Caco-2 (cell line): ENCODE results near the gene STAMBP. TPM values are rescaled to one million over a fixed set of nuclear protein-coding genes. Genes with fewer than 3 reads are reported as not detected.

Experiments
- BruUV-seq: library from RNA; stranded (reverse); fragments of 400-500 nt; replicated peaks from 2 replicates; lab custom pipeline; 2021; lab: Mats Ljungman, UMichigan
- CTCF ChIA-PET: fragments of 300-600 bp; sonication (Branson Sonifier 250); formaldehyde crosslinking; loops from one replicate; lab custom pipeline; 2022; ENCODE audit warnings: antibody characterized with exemption; lab: Charles Lee
- POLR2A ChIA-PET: fragments of 300-600 bp; sonication (Branson Sonifier 250); formaldehyde crosslinking; loops from one replicate; lab custom pipeline; 2022; ENCODE audit warnings: antibody characterized with exemption; lab: Charles Lee
- DNase-seq, 2 experiments: peaks; one replicate each; pipeline versions ENCODE4 v3.0.0 to v3.0.0-alpha.2; 2020 to 2022
- H3K27me3 ChIP-seq: replicated peaks from 2 replicates; pipeline ENCODE4 v1.6.0; 2011; ENCODE audit warnings: low read length; ENCODE audit not compliant: control insufficient read depth, insufficient read depth
- H3K36me3 ChIP-seq: 2 replicates; pipeline ENCODE4 v1.5.1; 2011; ENCODE audit warnings: low read length; ENCODE audit not compliant: control insufficient read depth, insufficient read depth
- H3K4me1 ChIP-seq: fragments of 250-450 bp; sonication (Bioruptor Pico); 2 replicates; pipeline ENCODE4 v1.5.1; 2020; ENCODE audit warnings: mild to moderate bottlenecking
- H3K4me3 ChIP-seq: 2 replicates; pipeline ENCODE4 v1.5.1; 2011; ENCODE audit warnings: low read depth, mild to moderate bottlenecking, control low read depth, low read length
- H3K9me3 ChIP-seq: fragments of 250-450 bp; sonication (Bioruptor Pico); 2 replicates; pipeline ENCODE4 v1.5.1; 2020; ENCODE audit warnings: mild to moderate bottlenecking, moderate library complexity
- H3K27ac Mint-ChIP-seq: one replicate; pipeline ENCODE4 v1.8.0; 2022; ENCODE audit warnings: mixed read lengths; ENCODE audit not compliant: unreplicated experiment
- H3K27me3 Mint-ChIP-seq: one replicate; pipeline ENCODE4 v1.8.0; 2022; ENCODE audit warnings: mixed read lengths; ENCODE audit not compliant: insufficient read depth, unreplicated experiment
- H3K36me3 Mint-ChIP-seq: one replicate; pipeline ENCODE4 v1.8.0; 2022; ENCODE audit warnings: mild to moderate bottlenecking, mixed read lengths; ENCODE audit not compliant: insufficient read depth, unreplicated experiment
- H3K4me1 Mint-ChIP-seq: one replicate; pipeline ENCODE4 v1.8.0; 2022; ENCODE audit warnings: low read depth, mixed read lengths; ENCODE audit not compliant: unreplicated experiment
- H3K4me3 Mint-ChIP-seq: one replicate; pipeline ENCODE4 v1.8.0; 2022; ENCODE audit warnings: mild to moderate bottlenecking, moderate library complexity, mixed read lengths; ENCODE audit not compliant: unreplicated experiment
- H3K9me3 Mint-ChIP-seq: one replicate; pipeline ENCODE4 v1.8.0; 2022; ENCODE audit warnings: mixed read lengths; ENCODE audit not compliant: unreplicated experiment
- intact Hi-C: fragments of 100-400 bp; cut with micrococcal nuclease; formaldehyde crosslinking; loops from one replicate; pipeline ENCODE4 v1.10.0; 2022; ENCODE audit not compliant: unreplicated experiment
- total RNA-seq: library from RNA; stranded (reverse); gene quantifications from 2 replicates; pipeline ENCODE4 v1.2.3, GENCODE V29; 2022
- TF ChIP-seq, protein P1 (sequence below), 2 experiments: fragments of 200-600 bp in 1 of 2; IDR thresholded peaks; 1 replicate in 1 of 2; 2 replicates in 1 of 2; pipeline versions ENCODE4 v1.5.1 to v1.8.0; 2011 to 2022; ENCODE audit warnings: antibody characterized with exemption in 1 of 2, control low read depth in 1 of 2, inconsistent platforms in 1 of 2, low read depth in 1 of 2, low read length in 1 of 2, mild to moderate bottlenecking in 1 of 2, moderate library complexity in 1 of 2; ENCODE audit not compliant: insufficient read depth in 1 of 2, severe bottlenecking in 1 of 2, unreplicated experiment in 1 of 2

The STAMBP gene
- total RNA-seq, 1 experiment from 2014 or later: 49.8 TPM

DNA sequence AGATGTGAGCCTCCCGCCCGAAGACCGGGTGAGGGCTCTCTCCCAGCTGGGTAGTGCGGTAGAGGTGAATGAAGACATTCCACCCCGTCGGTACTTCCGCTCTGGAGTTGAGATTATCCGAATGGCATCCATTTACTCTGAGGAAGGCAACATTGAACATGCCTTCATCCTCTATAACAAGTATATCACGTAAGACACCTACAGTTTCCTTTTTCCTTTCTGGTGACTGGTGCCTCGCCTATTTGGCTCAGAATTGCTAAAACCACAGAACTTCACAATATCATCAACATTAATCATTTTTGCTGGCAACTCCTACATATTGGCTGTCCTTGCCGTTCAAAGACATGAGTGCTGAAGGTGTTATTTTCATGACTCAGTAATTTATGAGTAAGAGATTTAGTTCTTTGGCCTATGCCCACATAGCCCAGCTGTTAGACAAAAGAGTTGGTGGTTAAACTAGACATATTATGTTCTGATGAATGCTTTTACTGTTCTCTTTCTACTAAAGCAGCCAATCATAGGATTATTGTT lies 2.2 kb downstream of the STAMBP start:
- no peaks in the 10 kb centered on the region for H3K27me3 ChIP-seq
- Mint-ChIP-seq H3K9me3 (no peaks in the 10 kb centered on the region), H3K36me3 (peaks cover 18% of the 10 kb centered on the region), H3K27me3 (no peaks in the 10 kb centered on the region), H3K4me1 (peaks cover 9% of the 10 kb centered on the region), H3K4me3 (no peak overlapping the region), H3K27ac (no peak overlapping the region)
- H3K36me3 ChIP-seq: 0 out of 2 replicates have a peak, but pooled peaks cover 2% of the 10 kb centered on the region
- TF ChIP-seq, protein P1, sequence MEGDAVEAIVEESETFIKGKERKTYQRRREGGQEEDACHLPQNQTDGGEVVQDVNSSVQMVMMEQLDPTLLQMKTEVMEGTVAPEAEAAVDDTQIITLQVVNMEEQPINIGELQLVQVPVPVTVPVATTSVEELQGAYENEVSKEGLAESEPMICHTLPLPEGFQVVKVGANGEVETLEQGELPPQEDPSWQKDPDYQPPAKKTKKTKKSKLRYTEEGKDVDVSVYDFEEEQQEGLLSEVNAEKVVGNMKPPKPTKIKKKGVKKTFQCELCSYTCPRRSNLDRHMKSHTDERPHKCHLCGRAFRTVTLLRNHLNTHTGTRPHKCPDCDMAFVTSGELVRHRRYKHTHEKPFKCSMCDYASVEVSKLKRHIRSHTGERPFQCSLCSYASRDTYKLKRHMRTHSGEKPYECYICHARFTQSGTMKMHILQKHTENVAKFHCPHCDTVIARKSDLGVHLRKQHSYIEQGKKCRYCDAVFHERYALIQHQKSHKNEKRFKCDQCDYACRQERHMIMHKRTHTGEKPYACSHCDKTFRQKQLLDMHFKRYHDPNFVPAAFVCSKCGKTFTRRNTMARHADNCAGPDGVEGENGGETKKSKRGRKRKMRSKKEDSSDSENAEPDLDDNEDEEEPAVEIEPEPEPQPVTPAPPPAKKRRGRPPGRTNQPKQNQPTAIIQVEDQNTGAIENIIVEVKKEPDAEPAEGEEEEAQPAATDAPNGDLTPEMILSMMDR (IDR thresholded peaks at IDR 0.05; ENCODE audit: insufficient read depth in 1 of 2, low read depth in 1 of 2, low read length in 1 of 2, severe bottlenecking in 1 of 2, unreplicated experiment in 1 of 2): no peak
- POLR2A ChIA-PET: no interaction called here
- no peak for DNase-seq
- intact Hi-C loops: no loop called here
- no peaks in the 10 kb centered on the region for H3K9me3 ChIP-seq
- BruUV-seq: no TSS peak
- H3K4me1 ChIP-seq: no peaks in the 10 kb centered on the region; the same call in 1 of the 2 replicates
- no peak overlapping the region for H3K4me3 ChIP-seq
- CTCF ChIA-PET: no interaction called here

DNA sequence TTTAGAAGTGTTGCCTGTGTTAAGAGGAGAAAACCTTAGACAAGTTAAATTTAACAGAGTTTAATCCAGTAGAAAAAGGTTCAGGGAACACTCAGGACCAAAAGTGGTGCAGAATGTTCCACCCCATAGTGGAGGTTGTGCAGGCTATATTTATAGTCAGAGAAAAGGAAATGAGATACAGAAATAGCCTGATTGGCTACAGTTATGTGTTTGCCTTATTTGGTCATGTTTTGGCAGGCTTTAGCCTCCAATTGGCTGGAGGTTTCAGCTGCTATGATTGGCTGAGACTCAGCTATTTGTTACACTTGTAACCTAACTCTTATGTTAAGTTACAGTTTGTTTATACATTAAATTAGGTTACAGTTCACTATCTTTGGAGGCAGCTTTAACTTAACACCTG lies 4.2 kb downstream of the STAMBP start:
- no peaks in the 10 kb centered on the region for H3K9me3 Mint-ChIP-seq
- POLR2A ChIA-PET: no interaction called here
- H3K4me3 ChIP-seq: no peak overlapping the region

DNA sequence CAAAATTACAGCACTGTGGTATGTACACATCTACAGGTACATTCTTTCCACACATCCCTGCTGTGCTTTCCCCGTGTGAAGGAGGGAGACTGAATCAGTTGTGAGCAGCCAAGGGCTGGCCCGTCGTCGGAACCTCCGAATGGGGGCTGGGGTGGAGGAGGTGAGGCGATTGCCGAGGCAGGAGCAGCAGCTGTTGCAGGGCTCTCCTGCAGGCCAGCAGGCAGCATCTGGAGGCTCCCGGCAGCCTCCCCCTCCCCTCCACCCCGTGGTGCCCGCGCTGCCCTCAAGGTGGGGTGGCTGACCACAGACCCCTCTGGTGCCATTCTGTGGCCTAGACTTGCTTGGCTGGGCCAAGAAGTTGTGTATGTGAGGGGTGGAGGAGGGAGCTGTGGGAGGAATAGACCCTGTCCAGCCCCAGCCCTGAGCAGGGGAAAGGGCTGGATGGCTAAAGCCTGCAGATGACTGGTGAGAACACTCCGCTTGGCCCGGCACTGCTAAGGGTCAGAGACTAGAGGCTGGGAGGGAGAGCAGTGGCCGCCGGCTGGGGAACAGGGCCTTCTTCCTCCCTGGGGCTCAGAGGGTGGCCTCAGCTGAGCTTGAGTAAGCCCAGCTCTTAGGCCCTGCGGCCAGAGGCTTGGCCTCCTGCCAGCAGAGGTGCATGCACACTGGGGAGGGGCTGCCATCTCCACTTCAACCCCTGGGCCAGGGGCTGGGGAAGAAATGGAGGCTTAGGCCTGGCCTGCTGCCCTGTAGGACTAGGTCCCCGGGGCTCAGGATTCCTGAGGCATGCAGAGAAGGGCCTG lies 7.6 kb downstream of the STAMBP start:
- H3K36me3 Mint-ChIP-seq: peaks cover 17% of the 10 kb centered on the region
- no peak overlapping the region for H3K4me3 Mint-ChIP-seq
- no peaks in the 10 kb centered on the region for H3K9me3 Mint-ChIP-seq
- H3K27me3 ChIP-seq: no peaks in the 10 kb centered on the region
- ChIA-PET POLR2A (no interaction called here), CTCF (no interaction called here)
- H3K27me3 Mint-ChIP-seq: no peaks in the 10 kb centered on the region
- H3K4me3 ChIP-seq: no peak overlapping the region
- no peak for DNase-seq
- intact Hi-C loops: no loop called here
- no peaks in the 10 kb centered on the region; the same call in 1 of the 2 replicates for H3K4me1 ChIP-seq
- no TSS peak for BruUV-seq
- TF ChIP-seq, protein P1 (IDR thresholded peaks at IDR 0.05; ENCODE audit: insufficient read depth in 1 of 2, low read depth in 1 of 2, low read length in 1 of 2, severe bottlenecking in 1 of 2, unreplicated experiment in 1 of 2): no peak
- no peak overlapping the region for H3K27ac Mint-ChIP-seq
- H3K4me1 Mint-ChIP-seq: no peaks in the 10 kb centered on the region
- peaks cover 3% of the 10 kb centered on the region; the same call in 1 of the 2 replicates for H3K36me3 ChIP-seq
- H3K9me3 ChIP-seq: no peaks in the 10 kb centered on the region

More for the DNA sequence above, 4.2 kb downstream of the STAMBP start:
- no TSS peak for BruUV-seq
- Histone ChIP-seq H3K27me3 (no peaks in the 10 kb centered on the region), H3K36me3 (0 out of 2 replicates have a peak, but pooled peaks cover 2% of the 10 kb centered on the region), H3K9me3 (no peaks in the 10 kb centered on the region), H3K4me1 (no peaks in the 10 kb centered on the region; the same call in 1 of the 2 replicates)
- Mint-ChIP-seq H3K27ac (no peak overlapping the region), H3K27me3 (no peaks in the 10 kb centered on the region), H3K4me3 (no peak overlapping the region), H3K36me3 (peaks cover 18% of the 10 kb centered on the region), H3K4me1 (peaks cover 9% of the 10 kb centered on the region)
- TF ChIP-seq, protein P1 (IDR thresholded peaks at IDR 0.05; ENCODE audit: insufficient read depth in 1 of 2, low read depth in 1 of 2, low read length in 1 of 2, severe bottlenecking in 1 of 2, unreplicated experiment in 1 of 2): no peak
- DNase-seq: no peak
- intact Hi-C loops: no loop called here
- CTCF ChIA-PET: no interaction called here
